Stomach smooth muscle (tissue), 2 donors: ENCODE measurements around the gene C14orf93.

Experiments
- H3K27ac ChIP-seq: one replicate; pipeline ENCODE4 v1.7.0; 2013; ENCODE audit warnings: mild to moderate bottlenecking, low read length, inconsistent platforms
- H3K27me3 ChIP-seq, 2 donors: one replicate each; pipeline ENCODE4 v1.7.0; 2013; ENCODE audit warnings: low read length in 2 of 2; ENCODE audit not compliant: insufficient read depth in 2 of 2, control insufficient read depth in 1 of 2
- H3K36me3 ChIP-seq, 2 donors: one replicate each; pipeline ENCODE4 v1.7.0; 2013; ENCODE audit warnings: low read length in 2 of 2; ENCODE audit not compliant: control insufficient read depth in 2 of 2, insufficient read depth in 2 of 2
- H3K4me1 ChIP-seq: one replicate; pipeline ENCODE4 v1.7.0; 2013; ENCODE audit warnings: low read length; ENCODE audit not compliant: control insufficient read depth, insufficient read depth
- H3K4me3 ChIP-seq, 2 donors: one replicate each; pipeline ENCODE4 v1.7.0; 2013; ENCODE audit warnings: low read length in 2 of 2
- H3K9ac ChIP-seq, 2 donors: one replicate each; pipeline ENCODE4 v1.7.0; 2013; ENCODE audit warnings: low read length in 2 of 2, mild to moderate bottlenecking in 1 of 2
- H3K9me3 ChIP-seq, 2 donors: one replicate each; pipeline ENCODE4 v1.7.0; 2013; ENCODE audit warnings: low read length in 2 of 2; ENCODE audit not compliant: control insufficient read depth in 2 of 2
- donor health status: healthy.
- donor health status: Pancreatic carcinoma.

The C14orf93 gene

GRCh38 chr14:23002592-23002991, 7.4 kb downstream of the C14orf93 start:
- no peak overlapping the region for H3K4me3 ChIP-seq
- no peak overlapping the region for H3K27ac ChIP-seq
- H3K9me3 ChIP-seq, result no peaks in the 10 kb centered on the region
- H3K36me3 ChIP-seq, result peaks cover 3% of the 10 kb centered on the region in 2 donors
- H3K27me3 ChIP-seq, result no peaks in the 10 kb centered on the region
- H3K9ac ChIP-seq, result no peak overlapping the region
- peaks cover 7% of the 10 kb centered on the region for H3K4me1 ChIP-seq

- Histone ChIP-seq H3K27ac (no peak overlapping the region), H3K36me3 (peaks cover 3% of the 10 kb centered on the region in 2 donors), H3K9me3 (no peaks in the 10 kb centered on the region), H3K4me1 (no peaks in the 10 kb centered on the region), H3K4me3 (no peak overlapping the region), H3K9ac (no peak overlapping the region), H3K27me3 (no peaks in the 10 kb centered on the region)
Observed at GRCh38 chr14:23000860-23001259, 9.1 kb downstream of the C14orf93 start.

GRCh38 chr14:22998329-22999012, 11.5 kb downstream of the C14orf93 start:
- Histone ChIP-seq H3K36me3 (peaks cover 3% of the 10 kb centered on the region in 2 donors), H3K27ac (no peak overlapping the region), H3K4me1 (peaks cover 6% of the 10 kb centered on the region), H3K4me3 (no peak overlapping the region), H3K27me3 (no peaks in the 10 kb centered on the region), H3K9me3 (no peaks in the 10 kb centered on the region), H3K9ac (no peak overlapping the region)

GRCh38 chr14:22997676-22998323, 12.1 kb downstream of the C14orf93 start:
- peaks cover 6% of the 10 kb centered on the region for H3K4me1 ChIP-seq
- no peak overlapping the region for H3K9ac ChIP-seq
- no peak overlapping the region for H3K27ac ChIP-seq
- H3K4me3 ChIP-seq, result no peak overlapping the region
- H3K36me3 ChIP-seq, result peaks cover 3% of the 10 kb centered on the region in 2 donors
- no peaks in the 10 kb centered on the region for H3K27me3 ChIP-seq
- no peaks in the 10 kb centered on the region for H3K9me3 ChIP-seq

- Histone ChIP-seq H3K4me1 (peaks cover 6% of the 10 kb centered on the region), H3K9me3 (no peaks in the 10 kb centered on the region), H3K36me3 (peaks cover 3% of the 10 kb centered on the region in 2 donors), H3K27ac (no peak overlapping the region), H3K9ac (no peak overlapping the region), H3K27me3 (no peaks in the 10 kb centered on the region), H3K4me3 (no peak overlapping the region)
Observed at GRCh38 chr14:22996768-22997654, 12.9 kb downstream of the C14orf93 start.

GRCh38 chr14:22995889-22996625, 13.9 kb downstream of the C14orf93 start:
- H3K9ac ChIP-seq, result no peak overlapping the region
- peaks cover 3% of the 10 kb centered on the region in 2 donors for H3K36me3 ChIP-seq
- no peak overlapping the region for H3K4me3 ChIP-seq

GRCh38 chr14:22994762-22995275, 15.1 kb downstream of the C14orf93 start:
- Histone ChIP-seq H3K36me3 (peaks cover 3% of the 10 kb centered on the region in 2 donors), H3K9ac (peak overlapping the region in 1 of 2 donors; percentile 42), H3K9me3 (no peaks in the 10 kb centered on the region), H3K27ac (peak overlapping the region; percentile 24), H3K27me3 (no peaks in the 10 kb centered on the region), H3K4me1 (peaks cover 6% of the 10 kb centered on the region), H3K4me3 (no peak overlapping the region)

More at GRCh38 chr14:22995889-22996625, 13.9 kb downstream of the C14orf93 start:
- peaks cover 6% of the 10 kb centered on the region for H3K4me1 ChIP-seq
- H3K27me3 ChIP-seq, result no peaks in the 10 kb centered on the region
- no peaks in the 10 kb centered on the region for H3K9me3 ChIP-seq
- H3K27ac ChIP-seq, result no peak overlapping the region

GRCh38 chr14:22993517-22993916, 16.4 kb downstream of the C14orf93 start:
- H3K36me3 ChIP-seq, result peaks cover 1 to 2% of the 10 kb centered on the region in 2 donors
- H3K4me3 ChIP-seq, result no peak overlapping the region
- no peak overlapping the region for H3K27ac ChIP-seq
- no peaks in the 10 kb centered on the region for H3K27me3 ChIP-seq
- H3K9me3 ChIP-seq, result no peaks in the 10 kb centered on the region
- no peak overlapping the region for H3K9ac ChIP-seq
- H3K4me1 ChIP-seq, result peaks cover 6% of the 10 kb centered on the region

GRCh38 chr14:22991852-22992251, 18.1 kb downstream of the C14orf93 start:
- no peaks in the 10 kb centered on the region for H3K27me3 ChIP-seq
- no peak overlapping the region for H3K4me3 ChIP-seq
- H3K27ac ChIP-seq, result no peak overlapping the region
- H3K9me3 ChIP-seq, result no peaks in the 10 kb centered on the region
- no peak overlapping the region for H3K9ac ChIP-seq
- H3K36me3 ChIP-seq, result peaks cover 6% of the 10 kb centered on the region in 2 donors
- peaks cover 6% of the 10 kb centered on the region for H3K4me1 ChIP-seq

GRCh38 chr14:22987291-22987690, 22.7 kb downstream of the C14orf93 start:
- Histone ChIP-seq H3K4me3 (no peak overlapping the region), H3K27me3 (no peaks in the 10 kb centered on the region), H3K9me3 (no peaks in the 10 kb centered on the region), H3K36me3 (peaks cover 6% of the 10 kb centered on the region in 2 donors), H3K4me1 (peaks cover 12% of the 10 kb centered on the region), H3K9ac (no peak overlapping the region), H3K27ac (no peak overlapping the region)
